GM12801 (cell line): Measurements from ENCODE around the gene SCYGR3.
"Not testable (repeated sequence)": the region's sequence is repeated elsewhere in the genome, so short reads cannot be mapped to it uniquely, and the experiment has no call there.

ENCODE experiments used
- TF ChIP-seq, protein P1 (sequence below): IDR thresholded peaks from one replicate; pipeline ENCODE4 v1.5.1; 2011; ENCODE audit warnings: control low read depth; ENCODE audit not compliant: insufficient read length; ENCODE audit errors: extremely low read depth

Gene SCYGR3

DNA sequence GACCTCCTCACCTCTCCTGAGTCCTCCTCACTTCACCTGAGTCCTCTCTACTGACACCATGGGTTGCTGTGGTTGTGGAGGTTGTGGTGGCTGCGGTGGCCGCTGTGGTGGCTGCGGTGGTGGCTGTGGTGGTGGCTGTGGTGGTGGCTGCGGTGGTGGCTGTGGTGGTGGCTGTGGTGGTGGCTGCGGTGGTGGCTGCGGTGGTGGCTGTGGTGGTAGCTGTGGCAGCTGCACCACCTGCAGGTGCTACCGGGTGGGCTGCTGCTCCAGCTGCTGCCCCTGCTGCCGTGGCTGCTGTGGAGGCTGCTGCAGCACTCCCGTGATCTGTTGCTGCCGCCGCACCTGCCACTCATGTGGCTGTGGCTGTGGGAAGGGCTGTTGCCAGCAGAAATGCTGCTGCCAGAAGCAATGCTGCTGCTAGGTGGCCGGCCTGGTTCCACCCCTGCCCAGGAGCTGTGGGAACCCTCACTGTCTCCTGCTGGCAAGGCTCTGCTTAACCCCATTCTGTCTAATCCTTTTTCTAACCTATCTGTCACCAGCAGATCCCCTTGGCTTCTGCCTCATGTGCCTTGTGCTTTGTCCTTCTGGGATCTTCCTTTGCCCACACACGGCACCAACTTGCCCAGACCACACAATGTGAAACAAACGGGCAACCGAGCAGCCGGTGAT is 15.7 kb downstream of the SCYGR3 start, which contains the start of gene SCYGR2:
Gene SCYGR2 (plus strand): TSS at position 59 of the 669 bp plus-strand sequence. CDS start 0 bp downstream, at position 59.
- TF ChIP-seq, protein P1, sequence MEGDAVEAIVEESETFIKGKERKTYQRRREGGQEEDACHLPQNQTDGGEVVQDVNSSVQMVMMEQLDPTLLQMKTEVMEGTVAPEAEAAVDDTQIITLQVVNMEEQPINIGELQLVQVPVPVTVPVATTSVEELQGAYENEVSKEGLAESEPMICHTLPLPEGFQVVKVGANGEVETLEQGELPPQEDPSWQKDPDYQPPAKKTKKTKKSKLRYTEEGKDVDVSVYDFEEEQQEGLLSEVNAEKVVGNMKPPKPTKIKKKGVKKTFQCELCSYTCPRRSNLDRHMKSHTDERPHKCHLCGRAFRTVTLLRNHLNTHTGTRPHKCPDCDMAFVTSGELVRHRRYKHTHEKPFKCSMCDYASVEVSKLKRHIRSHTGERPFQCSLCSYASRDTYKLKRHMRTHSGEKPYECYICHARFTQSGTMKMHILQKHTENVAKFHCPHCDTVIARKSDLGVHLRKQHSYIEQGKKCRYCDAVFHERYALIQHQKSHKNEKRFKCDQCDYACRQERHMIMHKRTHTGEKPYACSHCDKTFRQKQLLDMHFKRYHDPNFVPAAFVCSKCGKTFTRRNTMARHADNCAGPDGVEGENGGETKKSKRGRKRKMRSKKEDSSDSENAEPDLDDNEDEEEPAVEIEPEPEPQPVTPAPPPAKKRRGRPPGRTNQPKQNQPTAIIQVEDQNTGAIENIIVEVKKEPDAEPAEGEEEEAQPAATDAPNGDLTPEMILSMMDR = not testable (repeated sequence)

DNA sequence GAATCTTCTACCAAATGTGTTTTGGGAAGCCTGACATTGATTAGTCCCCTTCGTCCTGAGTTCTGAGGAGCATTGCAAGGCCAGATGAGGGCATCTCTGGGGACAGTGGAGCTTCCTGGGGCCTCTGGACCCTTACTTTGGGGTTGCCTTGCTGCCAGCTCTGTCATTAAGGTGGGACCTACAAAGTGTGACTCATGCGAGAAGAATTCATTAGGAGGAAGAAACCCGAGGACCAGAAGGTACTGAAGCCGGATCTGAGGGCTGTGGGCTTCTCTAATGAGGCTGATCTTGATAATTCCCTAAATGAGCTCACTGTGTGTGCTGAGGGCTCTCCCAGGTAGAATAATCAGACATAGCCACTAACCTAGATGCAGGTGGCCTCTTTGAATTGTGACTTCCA is 16.6 kb downstream of the SCYGR3 start:
- TF ChIP-seq, protein P1 = no peak

DNA sequence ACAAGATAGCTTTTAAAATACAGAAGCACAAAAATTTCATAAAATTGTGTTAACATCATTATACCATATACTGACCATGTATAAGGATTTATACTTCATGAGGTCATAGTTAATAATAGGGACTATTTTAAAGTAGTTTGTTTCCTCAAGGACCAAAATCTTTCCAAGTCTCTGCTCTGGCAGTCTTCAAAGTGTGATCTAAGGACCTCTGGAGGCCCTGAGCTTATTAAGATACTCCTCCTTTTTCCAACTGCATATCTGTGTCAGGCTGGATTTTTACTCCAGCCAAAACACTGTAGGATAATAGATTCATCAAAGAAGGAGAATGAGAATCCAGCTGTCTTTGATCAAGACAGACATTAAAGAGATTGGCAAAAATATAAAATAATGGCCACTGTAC is 17.6 kb downstream of the SCYGR3 start:
- TF ChIP-seq, protein P1 = no peak

DNA sequence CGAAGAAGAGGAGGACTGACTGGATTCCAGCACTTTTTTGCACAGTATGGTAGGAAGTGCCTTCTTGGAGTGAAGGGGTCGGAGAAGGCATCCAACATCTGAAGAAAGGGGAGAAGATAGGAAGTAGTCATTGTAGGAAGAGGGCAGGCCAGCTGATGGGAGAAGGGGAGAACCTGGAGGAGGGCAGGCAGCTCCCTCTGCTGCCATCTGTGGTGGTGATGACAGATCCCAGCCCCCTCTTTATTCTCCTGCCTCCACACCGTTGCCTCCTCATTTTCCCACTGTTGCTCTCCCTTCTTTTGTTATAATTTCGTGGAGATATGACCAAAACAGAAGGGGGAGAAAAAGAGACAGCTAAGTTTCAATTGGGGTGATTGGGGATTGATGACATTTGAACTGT is 18.8 kb downstream of the SCYGR3 start:
- TF ChIP-seq, protein P1 = no peak

DNA sequence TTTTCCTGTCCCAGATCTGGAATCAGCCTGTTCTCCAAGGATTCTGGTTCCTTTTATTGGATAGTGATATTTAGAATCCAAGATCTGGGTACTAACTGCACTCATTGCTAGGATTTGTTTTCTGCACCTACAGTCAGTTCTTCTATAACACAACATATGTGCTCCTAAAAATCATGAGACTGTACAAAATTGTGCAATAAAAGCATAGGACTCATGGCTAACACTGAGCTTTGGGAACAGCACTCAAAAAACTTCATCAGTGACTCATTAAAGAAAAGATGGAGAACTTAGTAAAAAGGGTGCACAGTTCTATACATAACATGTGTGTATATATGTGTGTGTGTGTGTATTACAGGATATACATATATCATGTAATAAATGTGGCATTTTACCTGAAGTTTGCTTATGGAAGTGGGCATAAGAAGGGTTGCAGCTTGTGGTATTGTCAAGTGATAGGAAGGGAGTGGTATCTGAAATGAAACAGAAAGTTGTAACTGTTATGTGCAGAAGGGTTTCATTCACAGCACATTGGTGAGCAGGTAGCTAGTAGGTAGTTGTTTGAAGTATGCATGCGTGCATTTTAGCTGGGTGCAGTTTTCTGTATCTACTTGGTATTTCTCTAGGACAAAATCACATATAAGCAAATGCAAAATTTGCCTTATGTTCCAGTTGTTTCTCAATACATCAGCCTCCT is 21.8 kb downstream of the SCYGR3 start:
- TF ChIP-seq, protein P1 = no peak

DNA sequence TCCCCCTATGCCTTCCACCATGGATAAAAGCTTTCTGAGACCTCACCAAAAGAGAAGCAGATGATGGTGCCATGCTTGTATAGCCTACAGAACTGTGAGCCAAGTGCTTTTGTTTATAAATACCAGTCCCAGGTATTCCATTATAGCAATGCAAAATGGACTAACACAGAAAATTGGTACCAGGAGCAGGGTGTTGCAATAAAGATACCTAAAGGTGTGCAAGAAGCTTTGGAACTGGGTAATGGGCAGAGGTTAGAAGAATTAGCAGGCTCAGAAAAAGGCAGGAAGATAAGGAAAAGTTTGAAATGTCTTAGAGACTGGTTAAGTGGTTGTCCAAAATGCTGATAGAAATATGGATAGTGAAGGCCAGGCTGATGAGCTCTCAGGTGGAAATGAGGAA is 32.3 kb downstream of the SCYGR3 start:
- TF ChIP-seq, protein P1 = no peak

DNA sequence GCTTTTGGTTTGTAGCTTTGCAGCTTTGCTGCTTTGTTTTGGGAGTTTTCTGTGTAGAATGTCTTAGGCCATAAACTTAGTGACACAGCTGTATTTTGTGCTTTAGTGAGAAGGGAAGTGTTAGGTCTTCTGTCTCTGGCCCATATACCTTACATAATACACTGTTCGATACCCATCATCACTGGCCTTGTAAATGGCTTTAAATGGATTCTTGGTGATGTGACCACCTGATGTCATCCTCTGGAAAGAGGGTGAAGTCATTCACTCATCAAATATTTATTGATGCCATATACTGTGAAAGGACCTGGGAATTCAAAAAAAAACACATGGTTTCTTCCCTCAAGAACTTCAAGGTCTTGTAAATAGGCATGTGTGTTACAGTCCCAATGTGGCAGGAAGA is 34.8 kb downstream of the SCYGR3 start:
- TF ChIP-seq, protein P1 = no peak
